ENCODE measurements around the gene FBXO33. TPM values are rescaled to one million over a fixed set of nuclear protein-coding genes. Genes with fewer than 3 reads are reported as not detected.
"Not testable (repeated sequence)": the region's sequence is repeated elsewhere in the genome, so short reads cannot be mapped to it uniquely, and the experiment has no call there.

FBXO33 gene
- total RNA-seq, 1 donor from 2014 or later, result 13.5 TPM

GRCh38 chr14:39360316-39360715, 71.9 kb downstream of the FBXO33 start:
- no peak for ATAC-seq
- no peaks in the 10 kb centered on the region for H3K36me3 ChIP-seq
- no peak for DNase-seq
- H3K27ac ChIP-seq, result no peak overlapping the region
- TF ChIP-seq CTCF (IDR thresholded peaks at IDR 0.05), result no peak
- H3K4me3 ChIP-seq, result no peak overlapping the region
- no peaks in the 10 kb centered on the region for H3K27me3 ChIP-seq
- peaks cover 11% of the 10 kb centered on the region for H3K9me3 ChIP-seq
- no peaks in the 10 kb centered on the region for H3K4me1 ChIP-seq
- intact Hi-C loops (cut with DNase I), result no loop called here

- H3K27me3 ChIP-seq; H3K4me3 ChIP-seq; H3K27ac ChIP-seq; H3K4me1 ChIP-seq; DNase-seq; ATAC-seq; H3K9me3 ChIP-seq; H3K36me3 ChIP-seq; intact Hi-C loops (cut with DNase I): not testable (repeated sequence)
These were observed 73.2 kb downstream of the FBXO33 start for GRCh38 chr14:39359069-39359468.

GRCh38 chr14:39351708-39352107, 80.5 kb downstream of the FBXO33 start:
- TF ChIP-seq CTCF (IDR thresholded peaks at IDR 0.05), result no peak
- DNase-seq (no peak), ATAC-seq (no peak)
- no peaks in the 10 kb centered on the region for H3K4me1 ChIP-seq
- no peaks in the 10 kb centered on the region for H3K27me3 ChIP-seq
- intact Hi-C loops (cut with DNase I), result no loop called here
- H3K27ac ChIP-seq, result no peak overlapping the region
- H3K9me3 ChIP-seq, result no peaks in the 10 kb centered on the region
- H3K4me3 ChIP-seq, result no peak overlapping the region
- H3K36me3 ChIP-seq, result peaks cover 3% of the 10 kb centered on the region

GRCh38 chr14:39350866-39351265, 81.4 kb downstream of the FBXO33 start:
- Histone ChIP-seq H3K27me3 (no peaks in the 10 kb centered on the region), H3K27ac (no peak overlapping the region), H3K36me3 (peaks cover 12% of the 10 kb centered on the region), H3K9me3 (no peaks in the 10 kb centered on the region), H3K4me3 (no peak overlapping the region), H3K4me1 (no peaks in the 10 kb centered on the region)
- intact Hi-C loops (cut with DNase I), result no loop called here
- DNase-seq, result no peak
- ATAC-seq, result no peak
- no peak for TF ChIP-seq CTCF (IDR thresholded peaks at IDR 0.05)

Other genes with a start within 250 kb of the FBXO33 start
- gene MIA2, start 198.5 kb downstream of the FBXO33 start, total RNA-seq, result 33.8 TPM